Activated CD8-positive, alpha-beta memory T cell treated with anti-CD3 and anti-CD28 coated beads for 48 hours (primary cell): ENCODE measurements around the gene PPARA.

ENCODE experiments used
- DNase-seq, 3 experiments: peaks; one replicate each; pipeline ENCODE4 v3.0.0-alpha.2; 2020; ENCODE audit warnings: low read depth in 2 of 3, low spot score in 2 of 3

PPARA gene

DNA sequence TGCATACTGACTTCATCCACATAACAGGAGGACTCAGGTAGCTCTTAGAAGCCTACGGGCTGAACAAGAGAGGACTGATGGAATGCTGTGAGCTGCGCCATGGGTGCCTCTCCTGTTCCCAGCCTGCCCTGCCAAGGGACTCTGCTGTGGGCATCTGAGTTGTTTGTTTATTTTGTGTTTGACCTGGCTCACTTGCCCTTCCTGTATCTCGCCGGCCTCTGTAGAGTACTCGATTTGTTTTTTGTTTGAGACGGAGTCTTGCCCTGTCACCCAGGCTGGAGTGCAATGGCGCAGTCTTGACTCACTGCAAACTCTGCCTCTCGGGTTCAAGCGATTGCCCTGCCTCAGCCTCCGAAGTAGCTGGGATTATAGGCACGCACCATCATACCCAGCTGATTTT is 119.2 kb downstream of the PPARA start:
- DNase-seq = no peak

- DNase-seq = no peak
Observed at GRCh38 chr22:46272196-46272595, 121.9 kb downstream of the PPARA start.

DNA sequence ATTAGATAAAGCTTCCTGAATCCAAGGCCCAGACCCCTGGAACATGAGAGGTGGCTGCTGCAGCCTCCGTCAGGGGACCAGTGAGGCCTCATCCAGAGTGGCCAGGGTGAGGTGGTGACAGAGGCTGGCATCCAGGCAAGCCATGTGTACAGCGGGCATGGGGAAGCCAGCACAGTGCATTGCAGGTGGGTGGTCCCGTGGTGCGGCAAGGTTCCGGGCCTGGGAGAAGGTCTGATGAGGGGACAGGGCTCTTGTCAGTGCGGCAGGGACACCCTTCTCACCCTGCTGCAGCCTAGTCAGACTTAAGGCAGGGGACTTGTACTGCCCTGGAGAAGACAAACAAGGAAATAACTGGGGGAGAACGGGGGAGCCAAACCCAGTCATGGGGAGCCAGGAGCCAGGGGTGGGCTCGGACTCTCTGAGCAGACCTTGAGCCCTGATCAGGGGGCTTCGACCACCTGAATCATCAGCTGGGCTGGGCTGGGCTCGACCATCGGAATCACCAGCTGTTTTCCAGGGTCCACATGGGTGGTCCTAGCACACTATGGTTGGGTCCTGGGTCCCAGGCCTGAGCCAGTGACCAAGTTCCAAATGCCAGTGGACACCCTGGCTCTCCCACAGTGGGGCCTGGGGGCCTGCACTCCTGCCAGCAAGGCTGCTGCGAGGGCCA is 122.6 kb downstream of the PPARA start:
- DNase-seq = no peak

GRCh38 chr22:46273432-46274148 is 123.3 kb downstream of the PPARA start:
- DNase-seq = no peak

GRCh38 chr22:46274381-46274780 is 124.1 kb downstream of the PPARA start:
- DNase-seq = no peak

DNA sequence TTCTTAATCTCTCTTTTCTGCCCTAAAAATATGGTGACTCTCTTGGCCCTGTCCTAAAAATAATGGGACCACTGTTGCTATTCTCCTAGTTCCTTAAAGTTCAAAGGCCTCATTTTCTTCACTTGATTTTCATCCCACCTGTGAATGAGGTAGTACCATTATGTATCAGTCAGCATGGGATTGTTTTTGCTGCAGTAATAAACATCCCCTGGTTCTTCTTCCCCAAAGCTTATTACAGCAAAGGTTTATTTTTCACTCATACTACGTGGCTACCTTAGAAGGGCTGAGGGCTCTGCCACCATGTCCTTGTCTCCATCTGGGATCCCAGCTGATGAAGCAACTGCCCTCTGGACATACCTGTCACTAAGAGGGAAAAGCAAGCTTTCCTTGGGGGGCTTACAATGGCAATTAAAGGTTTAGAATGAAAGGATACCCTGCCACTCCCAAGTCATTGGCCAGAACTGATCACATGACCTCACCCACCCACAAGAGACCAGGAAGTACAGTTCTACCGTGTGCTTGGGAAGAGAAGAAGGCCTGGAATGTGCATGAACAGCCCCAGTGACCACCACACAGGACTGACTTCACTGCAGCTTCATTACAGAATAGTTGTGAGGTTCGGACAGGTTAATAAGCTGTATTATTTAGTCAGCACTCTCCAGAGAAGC is 125.3 kb downstream of the PPARA start:
- DNase-seq = no peak

DNA sequence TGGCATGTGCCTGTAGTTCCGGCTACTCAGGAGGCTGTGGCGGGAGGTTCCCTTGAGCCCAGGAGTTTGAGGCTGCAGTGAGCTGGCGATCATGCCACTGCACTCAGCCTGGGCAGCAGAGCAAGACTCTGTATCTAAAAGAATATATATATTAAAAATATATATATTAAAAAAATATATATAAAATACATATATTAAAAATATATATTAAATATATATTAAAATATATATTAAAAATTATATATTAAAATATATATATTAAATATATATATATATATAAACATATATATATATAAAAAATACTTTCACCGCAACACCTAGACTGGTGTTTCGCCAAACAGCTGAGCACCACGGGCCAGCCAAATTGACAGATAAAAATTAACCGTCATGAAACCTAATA is 126.2 kb downstream of the PPARA start:
- no peak for DNase-seq

DNA sequence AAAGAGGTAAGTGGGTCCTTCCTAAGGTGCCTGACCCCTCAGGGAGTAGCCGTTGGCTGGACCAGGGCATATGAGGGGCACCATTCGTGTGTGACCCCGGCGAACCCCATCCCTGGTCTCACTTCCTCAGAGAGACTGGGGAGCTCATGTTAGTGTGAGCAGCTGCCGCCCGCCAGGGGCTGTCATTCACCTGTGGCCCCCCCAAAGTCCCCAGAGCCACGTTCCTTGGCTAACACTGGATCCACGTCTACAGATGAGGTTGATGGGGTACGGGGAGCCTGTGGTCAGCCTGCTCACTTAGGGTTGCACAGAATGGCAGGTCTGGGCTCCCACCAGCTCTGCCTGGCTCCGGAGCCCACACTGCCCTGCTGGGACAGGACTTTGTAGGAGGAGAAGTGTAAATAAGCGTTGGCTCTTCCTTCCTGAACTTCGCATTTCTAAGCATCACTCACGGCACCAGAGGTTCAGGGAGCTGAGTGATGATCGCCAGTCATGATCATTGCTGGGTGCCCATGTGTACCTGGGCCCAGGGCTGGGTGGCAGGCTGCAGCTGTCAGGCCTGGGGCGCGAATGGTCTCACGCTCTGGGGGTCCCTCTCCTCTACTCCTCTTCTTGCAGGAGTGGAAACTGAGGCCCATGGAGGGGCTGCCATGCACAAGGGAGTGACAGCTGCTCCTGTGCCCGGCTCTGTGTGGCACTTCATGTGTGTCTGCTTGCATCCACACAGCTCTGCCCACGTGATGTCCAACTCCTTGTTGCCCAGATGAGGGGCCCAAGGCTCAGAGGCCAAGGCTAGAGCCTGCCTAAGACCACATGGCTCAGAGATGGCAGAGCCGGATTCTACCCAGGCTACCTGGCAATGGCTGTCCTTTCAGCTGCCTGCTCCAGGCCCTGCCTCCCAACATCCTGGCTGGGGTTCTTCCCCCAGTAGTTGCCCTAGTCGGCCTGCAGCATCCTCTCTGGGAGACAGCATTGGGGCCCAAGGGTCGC is 128.6 kb downstream of the PPARA start:
- DNase-seq = no peak

DNA sequence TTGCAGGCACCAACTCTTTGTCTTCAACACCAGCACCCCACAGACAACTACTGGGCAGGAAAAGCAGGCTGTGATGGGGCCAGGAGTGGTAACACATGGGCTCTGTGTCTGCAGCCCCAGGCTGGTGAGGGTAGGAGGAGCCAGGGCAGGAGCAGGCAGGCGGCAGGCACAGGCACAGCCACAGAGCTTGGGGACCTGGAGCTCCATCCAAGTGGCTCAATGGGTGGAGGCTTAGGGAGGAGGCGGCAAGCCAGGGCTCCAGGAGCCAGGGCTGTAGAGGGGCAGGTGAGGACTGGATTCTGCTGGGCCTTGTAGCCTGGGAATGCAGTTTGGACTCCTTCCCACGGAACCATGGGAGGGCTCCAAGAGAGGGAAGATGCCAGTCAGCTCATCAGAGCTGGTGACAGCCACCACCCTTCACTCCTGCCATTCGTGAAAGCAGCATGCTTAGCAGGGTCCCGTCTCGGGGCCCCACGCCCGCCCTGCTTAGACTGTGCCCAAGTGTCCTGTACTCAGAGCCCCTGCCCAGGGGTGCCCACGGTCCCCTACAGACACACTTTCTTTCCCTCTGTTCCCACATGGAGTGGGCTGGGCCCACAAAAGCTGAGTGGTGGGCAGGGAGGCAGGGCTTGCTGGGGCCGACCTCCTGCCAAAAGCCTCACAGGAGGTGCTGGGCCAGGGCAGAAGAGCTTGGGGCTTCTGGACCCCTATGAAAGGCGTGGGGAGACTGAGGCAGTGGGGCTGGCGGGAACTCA is 129.9 kb downstream of the PPARA start:
- DNase-seq = no peak

- no peak for DNase-seq
Observed at GRCh38 chr22:46280999-46281623, 130.8 kb downstream of the PPARA start.

DNA sequence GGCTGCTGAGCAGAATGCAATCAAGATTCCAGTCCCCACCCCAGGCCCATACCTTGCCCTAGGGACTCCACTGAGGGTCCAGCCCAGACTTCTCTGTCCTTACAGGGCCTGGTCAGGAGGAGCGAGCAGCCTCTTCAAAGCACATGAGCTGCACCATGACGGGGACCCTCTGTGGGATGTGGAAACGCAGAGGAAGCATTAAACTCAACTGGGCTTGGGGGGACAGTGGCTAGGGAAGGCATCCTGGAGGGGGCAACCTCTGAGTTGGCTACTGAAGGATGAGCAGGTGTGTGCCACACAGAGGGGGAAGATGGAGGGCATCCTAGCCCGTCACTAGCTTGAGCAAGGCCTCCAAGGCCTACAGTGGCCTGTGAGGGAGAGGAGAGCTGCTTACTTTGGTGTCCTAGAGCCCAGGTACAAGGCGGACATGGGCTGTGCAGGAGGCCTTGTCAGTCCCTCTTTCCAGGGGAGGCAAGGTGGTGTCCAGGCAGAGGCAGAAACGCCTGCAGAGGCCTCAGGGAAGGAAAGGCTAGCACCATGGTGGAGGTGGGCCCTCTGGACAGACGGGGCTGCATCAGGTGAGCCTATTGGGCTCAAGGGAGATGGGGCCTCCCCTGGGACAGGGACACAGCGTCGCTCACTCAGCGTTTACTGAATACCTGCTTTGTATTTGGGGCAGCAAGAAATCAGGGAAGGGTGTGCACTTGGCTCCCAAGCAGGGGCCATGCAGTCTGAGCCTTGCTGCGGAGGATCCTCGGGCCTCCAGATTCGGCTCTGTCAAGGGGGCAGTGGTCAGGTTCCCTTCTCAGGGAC is 131.7 kb downstream of the PPARA start:
- DNase-seq = no peak

- no peak for DNase-seq
Observed at GRCh38 chr22:46286006-46286405, 135.7 kb downstream of the PPARA start.

- no peak for DNase-seq
Observed at GRCh38 chr22:46286941-46287872, 136.9 kb downstream of the PPARA start.

- no peak for DNase-seq
Observed at GRCh38 chr22:46287873-46288751, 137.8 kb downstream of the PPARA start.

DNA sequence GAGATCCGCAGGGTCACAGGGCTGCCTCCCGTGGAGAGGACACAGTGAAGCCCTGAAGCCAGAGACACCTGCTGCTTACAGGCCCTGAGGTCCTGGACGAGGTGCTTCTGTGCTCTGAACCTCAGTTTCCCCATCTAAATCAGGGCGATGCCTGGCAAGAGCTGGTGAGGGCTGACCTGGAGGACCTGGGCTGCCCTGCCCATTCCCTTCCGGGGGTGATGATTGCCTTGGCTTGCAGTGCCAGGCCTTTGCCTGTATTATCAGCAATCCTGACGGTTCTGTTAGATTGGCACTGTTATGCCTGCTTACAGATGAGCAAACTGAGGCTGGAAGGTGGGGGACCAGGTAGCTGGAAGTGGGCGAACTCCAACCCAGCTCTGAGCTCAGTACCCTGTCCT is 138.5 kb downstream of the PPARA start:
- DNase-seq = no peak

DNA sequence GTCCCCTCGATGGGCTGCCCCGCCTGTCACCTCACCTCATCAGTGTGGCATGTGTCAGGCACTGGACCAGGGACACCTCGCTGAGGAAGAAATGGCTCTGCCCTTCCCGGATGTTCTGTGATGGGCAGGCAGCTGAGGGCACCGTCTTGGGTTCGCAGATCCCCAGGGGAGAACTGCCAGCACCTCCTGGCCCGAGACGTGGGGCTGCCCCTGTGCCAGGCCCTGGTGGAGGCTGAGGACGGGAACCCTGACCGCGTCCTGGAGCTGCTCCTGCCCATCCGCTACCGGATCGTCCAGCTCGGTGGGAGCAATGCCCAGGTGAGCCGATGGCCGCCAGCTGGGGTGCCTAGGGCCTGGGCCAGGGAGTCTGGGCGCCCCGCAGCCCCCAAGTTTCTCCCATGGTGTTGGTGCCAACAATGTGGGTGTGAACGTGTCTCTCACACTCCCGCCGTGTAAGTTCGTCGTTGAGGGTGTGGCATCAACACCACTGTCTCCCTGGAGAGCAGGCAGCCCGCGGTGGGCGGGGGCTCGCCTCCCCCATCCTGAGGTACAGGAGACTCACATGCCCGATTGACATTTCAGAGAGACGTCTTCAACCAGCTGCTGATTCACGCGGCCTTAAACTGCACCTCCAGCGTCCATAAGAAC is 139.0 kb downstream of the PPARA start:
- no peak for DNase-seq
